Motor neuron (in vitro differentiated cells): Measurements from ENCODE around the gene LAMTOR1. TPM values are rescaled to one million over a fixed set of nuclear protein-coding genes. Genes with fewer than 3 reads are reported as not detected.
"Not testable (repeated sequence)": the region's sequence is repeated elsewhere in the genome, so short reads cannot be mapped to it uniquely, and the experiment has no call there.

Experiments
- ATAC-seq, 8 experiments: fragments of 200-7000 bp; cut with Tn5 transposase; replicated peaks in 6 of 8; 2 replicates each; pipeline ENCODE4 v1.8.0; 2021; ENCODE audit warnings: mild to moderate bottlenecking in 8 of 8, moderate library complexity in 8 of 8
- H3K27ac ChIP-seq, 2 donors: fragments of 250-450 bp; sonication (Bioruptor Pico); 2 replicates each; pipeline ENCODE4 v1.9.0; 2021; ENCODE audit warnings: antibody characterized with exemption in 2 of 2, mild to moderate bottlenecking in 2 of 2, moderate library complexity in 1 of 2
- H3K4me1 ChIP-seq, 2 donors: fragments of 250-450 bp; sonication (Bioruptor Pico); replicated peaks in 1 of 2; 2 replicates each; pipeline ENCODE4 v1.6.1; 2021; ENCODE audit warnings: antibody characterized with exemption in 2 of 2, mild to moderate bottlenecking in 2 of 2, moderate library complexity in 1 of 2
- H3K4me3 ChIP-seq, 5 donors: fragments of 250-450 bp; sonication (Bioruptor Pico); 2 replicates each; pipeline ENCODE4 v1.9.0; 2021; ENCODE audit warnings: antibody characterized with exemption in 5 of 5, mild to moderate bottlenecking in 5 of 5, moderate library complexity in 4 of 5
- WGBS, 10 experiments: fragments of 450-650 bp; shearing (Covaris generic); methylation state at CpG; one replicate each; pipeline ENCODE4 v1.0.0; 2022; 5-methylcytosine and 5-hydroxymethylcytosine counted together
- in situ Hi-C, 9 experiments: fragments of 400-800 bp; cut with MboI; loops; one replicate each; pipeline ENCODE4 v1.15.0; 2021; ENCODE audit warnings: low sequenced_read_pairs in 9 of 9, low pct_unique_long_range_greater_than_20kb in 2 of 9; ENCODE audit not compliant: unreplicated experiment in 9 of 9
- total RNA-seq, 8 experiments: library from RNA; unstranded; fragments of 300-600 nt; gene quantifications; 2 replicates each; pipeline versions ENCODE4 v1.2.3 to v1.2.4, GENCODE V29; 2022

Gene LAMTOR1
- total RNA-seq = 100 to 1,000 TPM in 1 of 8 experiments, 10 to 100 TPM in 7; 49.3 to 120 (median 67.8) TPM

DNA sequence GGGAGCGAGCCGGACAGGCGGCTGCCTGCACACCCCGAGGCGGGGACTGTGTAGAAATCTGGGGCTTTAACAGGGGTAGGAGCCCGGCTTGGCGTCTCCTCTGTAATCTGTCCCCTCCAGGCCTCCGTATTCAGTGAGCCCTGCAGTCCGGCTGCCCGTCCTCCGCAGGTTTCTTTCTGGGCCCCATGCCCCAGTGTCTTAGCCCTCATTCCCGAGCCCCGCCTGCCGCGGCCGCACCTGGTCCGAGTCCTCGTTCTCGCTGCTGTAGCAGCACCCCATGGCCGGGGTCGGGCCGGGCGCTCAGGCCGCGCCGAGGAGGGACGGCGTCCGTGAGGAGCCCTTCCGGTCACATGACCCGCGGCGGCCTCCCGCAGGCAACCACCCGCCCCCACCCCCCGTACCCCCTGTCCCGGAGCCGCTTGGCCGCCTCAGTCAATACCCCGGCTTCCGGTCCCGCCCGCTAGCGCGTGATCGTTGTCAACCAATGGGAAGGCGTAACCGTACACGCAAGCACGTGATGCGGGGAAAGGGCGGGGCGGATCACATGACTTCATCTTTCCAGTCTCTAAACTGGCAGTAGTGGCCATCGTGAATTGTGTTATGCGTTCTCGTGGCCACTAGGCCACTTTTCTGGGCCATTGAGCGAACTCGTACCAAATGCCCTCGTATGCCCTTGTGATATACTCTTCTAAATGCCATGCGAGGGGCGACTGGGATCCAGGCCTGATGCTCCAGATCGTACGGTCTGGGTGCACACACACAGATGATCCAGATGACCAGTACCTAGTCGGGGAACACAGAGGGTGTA lies at the start of gene LAMTOR1:
TSS of gene LAMTOR1 (minus strand) at position 352 of the 808 bp plus-strand sequence. CDS start at position 279, 73 bp downstream.
- H3K4me3 ChIP-seq = peak within 1 kb of the TSS; percentile 85 to 95 (median 91)
- in situ Hi-C loops = no loop called here
- 0 to 40% (median 16%) methylated on average over 3 to 18 of the region's 64 CpGs; no CpG with 5 or more reads in 4 of the 10 experiments for WGBS, 10 experiments
- H3K27ac ChIP-seq = peak within 1 kb of the TSS; percentile 95 to 96
- ATAC-seq = peak; percentile 86 to 98 (median 96)
- H3K4me1 ChIP-seq = peaks cover 11 to 17% of the 10 kb centered on the region in 2 donors

DNA sequence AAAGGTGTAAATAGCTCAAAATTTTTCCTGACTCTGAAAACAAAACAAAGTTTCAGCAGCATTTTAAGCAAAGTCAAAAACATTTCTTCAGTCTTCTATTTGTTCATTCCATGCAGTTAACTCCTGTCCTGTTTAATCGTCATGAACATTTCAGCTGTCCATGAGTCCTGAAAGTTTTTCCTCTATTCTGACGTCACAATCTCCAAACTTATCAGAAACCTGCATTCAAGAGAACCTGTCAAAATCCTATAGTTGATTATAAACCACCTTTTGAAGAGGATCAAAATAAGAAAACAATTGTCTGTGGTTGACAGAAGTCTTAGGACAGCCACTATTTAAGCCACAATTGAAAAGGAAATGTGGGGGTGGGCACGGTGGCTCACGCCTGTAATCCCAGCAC lies 47.8 kb upstream of the LAMTOR1 start:
- in situ Hi-C loops = no loop called here
- WGBS, 10 experiments = 0 to 92% (median 68%) methylated on average over 1 to 3 of the region's 4 CpGs; no CpG with 5 or more reads in 2 of the 10 experiments
- Histone ChIP-seq H3K4me3 (no peak overlapping the region), H3K27ac (no peak overlapping the region), H3K4me1 (no peaks in the 10 kb centered on the region)
- ATAC-seq = no peak

DNA sequence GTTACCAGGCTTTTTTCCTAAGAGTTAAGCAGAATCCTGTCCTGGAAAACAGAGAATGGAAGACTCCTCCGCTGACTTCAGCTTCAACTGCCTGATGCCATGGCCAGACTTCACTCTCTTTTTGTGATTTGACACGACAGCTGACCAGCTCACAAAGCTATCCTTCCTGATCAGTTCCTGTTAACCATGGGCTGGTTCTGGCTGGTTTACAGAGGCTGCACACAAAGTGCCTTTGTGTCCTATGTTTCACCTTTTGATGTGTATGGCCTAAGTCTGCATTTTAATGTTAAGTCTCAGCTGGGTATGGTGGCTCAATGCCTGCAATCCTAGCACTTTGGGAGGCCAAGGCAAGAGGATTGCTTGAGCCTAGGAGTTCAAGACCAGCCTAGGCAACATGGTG lies 43.5 kb upstream of the LAMTOR1 start:
- no peak for ATAC-seq
- Histone ChIP-seq H3K4me1 (no peaks in the 10 kb centered on the region), H3K4me3 (no peak overlapping the region), H3K27ac (no peak overlapping the region)
- in situ Hi-C loops = no loop called here
- 0 to 52% (median 33%) methylated on average over 1 to 2 of the region's 2 CpGs; no CpG with 5 or more reads in 3 of the 10 experiments for WGBS, 10 experiments

DNA sequence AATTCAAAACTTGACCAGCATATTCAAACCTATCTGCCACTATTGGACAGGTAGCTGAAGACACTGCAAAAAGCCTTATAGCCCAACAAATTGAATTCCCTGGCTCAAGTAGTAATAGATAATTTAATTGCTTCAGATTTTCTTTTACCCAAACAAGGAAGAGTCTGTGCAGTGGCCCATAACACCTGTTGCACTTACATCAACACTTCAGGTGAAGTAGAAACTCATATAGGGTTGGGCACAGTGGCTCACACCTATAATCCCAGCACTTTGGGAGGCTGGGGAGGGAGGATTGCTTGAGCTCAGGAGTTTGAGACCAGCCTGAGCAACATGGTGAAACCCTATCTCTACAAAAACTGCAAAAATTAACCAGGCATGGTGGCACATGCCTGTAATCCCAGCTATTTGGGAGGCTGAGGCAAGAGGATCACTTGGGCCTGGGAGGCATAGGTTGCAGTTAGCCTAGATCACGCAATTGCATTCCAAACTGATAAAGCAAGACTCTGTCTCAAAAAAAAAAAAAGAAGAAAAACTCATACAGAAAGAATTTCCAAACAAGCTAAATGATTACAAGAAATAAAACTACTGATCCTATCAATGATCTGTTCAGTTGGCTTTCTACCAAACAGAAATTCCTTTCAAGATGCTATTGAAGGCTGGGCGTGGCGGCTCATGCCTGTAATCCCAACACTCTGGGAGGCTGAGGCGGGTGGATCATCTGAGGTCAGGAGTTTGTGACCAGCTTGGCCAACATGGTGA lies 41.9 kb upstream of the LAMTOR1 start:
- no peaks in the 10 kb centered on the region for H3K4me1 ChIP-seq
- WGBS, 10 experiments = 10 to 100% (median 96%) methylated on average over 1 to 4 of the region's 4 CpGs; no CpG with 5 or more reads in 4 of the 10 experiments
- in situ Hi-C loops = no loop called here
- ATAC-seq = peak in 2 of 8 experiments; percentile 43 to 63
- no peak overlapping the region for H3K27ac ChIP-seq
- H3K4me3 ChIP-seq = no peak overlapping the region

DNA sequence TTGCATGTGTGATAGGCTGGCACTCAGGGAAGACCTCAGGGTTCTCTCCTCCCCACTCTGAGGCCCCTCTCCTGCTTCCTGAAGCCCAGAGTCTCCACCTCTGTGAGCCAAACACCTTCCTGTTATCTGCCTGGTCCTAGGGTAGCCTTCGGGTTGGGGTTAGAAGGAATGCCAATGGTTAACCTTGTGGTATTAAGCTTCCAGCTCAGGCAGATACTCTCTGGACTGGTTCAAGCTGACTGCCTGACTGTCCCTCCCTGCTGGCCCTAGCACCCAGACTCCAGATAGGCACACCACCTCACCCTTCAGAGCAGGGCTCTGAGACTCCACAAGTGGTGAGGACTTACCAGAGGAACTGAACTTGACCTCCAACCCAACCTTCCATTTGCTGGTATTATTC lies 39.4 kb upstream of the LAMTOR1 start:
- H3K27ac ChIP-seq, in situ Hi-C loops, ATAC-seq, H3K4me1 ChIP-seq, H3K4me3 ChIP-seq: not testable (repeated sequence)
- WGBS, 10 experiments = no CpG with 5 or more reads among the region's 1 CpG

DNA sequence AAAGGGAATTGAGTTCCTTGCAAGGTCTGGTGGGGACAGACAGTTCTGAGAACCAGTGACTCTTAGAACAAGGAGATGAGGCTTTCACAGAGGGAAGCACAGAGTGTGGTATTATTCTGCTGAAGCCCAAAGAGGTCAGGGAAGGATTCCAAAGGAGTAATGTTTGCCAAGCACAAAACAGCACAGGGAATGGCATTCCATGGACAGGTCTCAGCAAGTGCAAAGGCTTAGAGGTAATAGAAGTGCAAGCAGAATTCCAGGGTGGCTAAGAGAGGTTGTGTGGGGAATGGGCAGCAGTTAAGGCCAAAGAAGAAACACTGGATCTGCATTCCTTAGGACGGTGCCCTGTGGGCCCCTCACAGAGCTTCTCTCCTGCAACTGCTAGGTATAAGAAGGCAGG lies 39.0 kb upstream of the LAMTOR1 start:
- H3K4me1 ChIP-seq, ATAC-seq, H3K4me3 ChIP-seq, H3K27ac ChIP-seq, in situ Hi-C loops: not testable (repeated sequence)
- WGBS, 10 experiments = no CpG with 5 or more reads among the region's 1 CpG

DNA sequence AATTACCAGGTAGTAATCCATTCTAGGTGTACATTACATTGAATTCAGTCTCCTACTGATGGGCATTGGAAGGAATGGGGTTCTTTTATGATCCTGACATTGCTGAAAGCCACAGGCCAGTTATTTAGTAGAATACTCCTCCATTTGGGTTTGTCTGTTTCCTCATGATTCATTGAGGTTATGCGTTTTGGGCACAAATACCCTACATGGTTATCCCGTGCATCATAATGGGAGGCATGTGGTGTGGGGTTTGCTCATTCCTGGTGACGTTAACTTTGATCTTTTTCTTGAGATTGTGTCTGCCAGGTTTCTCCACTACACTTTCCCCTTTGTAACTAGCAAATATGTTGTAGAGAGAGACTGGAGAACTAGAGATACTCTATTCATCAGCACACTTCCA lies 38.0 kb upstream of the LAMTOR1 start:
- no peaks in the 10 kb centered on the region for H3K4me1 ChIP-seq
- no peak overlapping the region for H3K27ac ChIP-seq
- in situ Hi-C loops = no loop called here
- 0 to 71% (median 26%) methylated on average over 1 to 3 of the region's 3 CpGs; no CpG with 5 or more reads in 2 of the 10 experiments for WGBS, 10 experiments
- no peak overlapping the region for H3K4me3 ChIP-seq
- no peak for ATAC-seq

DNA sequence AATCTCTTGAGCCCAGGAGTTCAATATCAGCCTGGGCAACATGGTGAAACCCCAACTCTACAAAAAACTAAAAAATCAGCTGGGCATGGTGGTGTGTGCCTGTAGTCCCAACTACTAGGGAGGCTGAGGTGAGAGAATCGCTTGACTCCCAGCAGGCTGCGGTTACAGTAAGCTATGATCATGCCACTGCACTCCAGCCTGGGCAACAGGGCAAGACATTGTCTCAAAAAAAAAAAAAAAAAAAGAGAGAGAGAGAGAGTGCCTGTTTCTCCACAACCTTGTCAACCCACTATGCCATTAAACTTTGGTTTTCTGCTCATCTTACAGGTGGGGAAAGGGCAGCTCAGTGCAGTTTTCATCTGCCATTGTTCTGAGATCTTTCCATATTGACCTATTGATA lies 37.6 kb upstream of the LAMTOR1 start:
- no peak for ATAC-seq
- H3K27ac ChIP-seq = no peak overlapping the region
- H3K4me1 ChIP-seq = no peaks in the 10 kb centered on the region
- H3K4me3 ChIP-seq = no peak overlapping the region
- WGBS, 10 experiments = 76 to 100% (median 90%) methylated on average over 1 to 2 of the region's 2 CpGs; no CpG with 5 or more reads in 6 of the 10 experiments
- in situ Hi-C loops = no loop called here

DNA sequence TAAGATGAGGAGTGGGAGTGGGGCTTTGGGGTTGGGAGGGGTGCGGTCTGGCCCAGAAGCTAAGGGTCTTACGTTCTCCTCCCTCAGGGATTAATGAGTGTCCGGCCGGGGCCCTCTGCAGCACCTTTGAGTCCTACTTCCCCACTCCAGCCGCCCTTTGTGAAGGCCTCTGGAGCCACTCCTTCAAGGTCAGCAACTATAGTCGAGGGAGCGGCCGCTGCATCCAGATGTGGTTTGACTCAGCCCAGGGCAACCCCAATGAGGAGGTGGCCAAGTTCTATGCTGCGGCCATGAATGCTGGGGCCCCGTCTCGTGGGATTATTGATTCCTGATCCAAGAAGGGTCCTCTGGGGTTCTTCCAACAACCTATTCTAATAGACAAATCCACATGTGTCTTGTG lies 36.4 kb upstream of the LAMTOR1 start:
- in situ Hi-C loops = no loop called here
- no peak overlapping the region for H3K27ac ChIP-seq
- no peak for ATAC-seq
- no peak overlapping the region for H3K4me3 ChIP-seq
- H3K4me1 ChIP-seq = no peaks in the 10 kb centered on the region
- 90 to 100% methylated on average over 2 of the region's 11 CpGs; no CpG with 5 or more reads in 8 of the 10 experiments for WGBS, 10 experiments

DNA sequence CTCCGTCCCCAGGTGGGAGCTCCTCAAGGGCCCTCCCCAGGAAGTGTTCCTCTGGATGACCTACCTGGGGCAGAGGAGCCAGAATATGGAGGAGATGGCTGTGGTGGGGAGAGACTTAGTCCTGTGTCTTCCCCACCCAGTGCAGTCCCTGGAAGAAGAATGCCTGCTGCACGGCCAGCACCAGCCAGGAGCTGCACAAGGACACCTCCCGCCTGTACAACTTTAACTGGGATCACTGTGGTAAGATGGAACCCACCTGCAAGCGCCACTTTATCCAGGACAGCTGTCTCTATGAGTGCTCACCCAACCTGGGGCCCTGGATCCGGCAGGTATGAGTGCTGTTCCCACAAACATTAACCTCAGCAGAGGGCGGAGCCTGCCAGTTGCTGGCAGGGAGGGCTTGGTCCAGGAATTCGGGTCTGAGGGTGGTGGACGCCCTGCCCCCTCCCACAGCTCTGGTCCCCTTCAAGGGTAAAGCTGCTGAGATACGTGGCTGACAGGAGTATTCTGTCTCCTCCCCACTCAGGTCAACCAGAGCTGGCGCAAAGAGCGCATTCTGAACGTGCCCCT lies 35.8 kb upstream of the LAMTOR1 start:
- 80 to 100% (median 100%) methylated on average over 1 to 2 of the region's 12 CpGs; no CpG with 5 or more reads in 5 of the 10 experiments for WGBS, 10 experiments
- Histone ChIP-seq H3K4me3 (no peak overlapping the region), H3K4me1 (no peaks in the 10 kb centered on the region), H3K27ac (no peak overlapping the region)
- ATAC-seq = no peak
- in situ Hi-C loops = no loop called here

DNA sequence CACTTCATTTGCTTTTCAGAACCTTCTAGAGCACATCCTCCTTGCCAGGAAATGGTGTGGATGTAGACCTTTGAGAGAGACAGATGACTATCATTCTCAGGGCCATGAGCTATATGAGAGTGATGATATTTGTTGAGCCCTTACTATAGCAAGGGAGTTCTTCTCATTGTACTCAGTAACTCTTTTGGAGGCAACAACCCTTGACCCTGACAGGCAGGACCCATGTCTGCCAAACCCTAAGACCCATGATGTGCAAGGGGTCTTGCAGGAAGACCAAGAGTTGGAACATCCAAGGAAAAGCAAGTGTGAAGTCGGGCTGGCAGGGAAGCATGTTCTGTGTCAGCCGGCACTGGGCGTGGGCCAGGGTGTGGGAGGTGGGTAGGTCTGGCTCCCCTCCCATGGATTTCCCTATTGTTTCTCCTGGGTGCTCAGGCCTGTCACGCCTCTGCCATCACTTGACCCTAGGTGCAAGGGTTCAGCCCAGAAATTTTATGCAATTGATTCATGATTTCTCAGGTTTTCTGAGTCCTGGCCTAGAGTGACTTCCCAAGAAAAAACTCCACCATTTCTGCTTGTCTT lies 33.7 kb upstream of the LAMTOR1 start:
- Histone ChIP-seq H3K4me1 (no peaks in the 10 kb centered on the region), H3K27ac (no peak overlapping the region), H3K4me3 (no peak overlapping the region)
- in situ Hi-C loops = no loop called here
- peak in 1 of 8 experiments; percentile 13 for ATAC-seq
- WGBS, 10 experiments = 45 to 81% (median 80%) methylated on average over 1 to 4 of the region's 4 CpGs; no CpG with 5 or more reads in 5 of the 10 experiments

DNA sequence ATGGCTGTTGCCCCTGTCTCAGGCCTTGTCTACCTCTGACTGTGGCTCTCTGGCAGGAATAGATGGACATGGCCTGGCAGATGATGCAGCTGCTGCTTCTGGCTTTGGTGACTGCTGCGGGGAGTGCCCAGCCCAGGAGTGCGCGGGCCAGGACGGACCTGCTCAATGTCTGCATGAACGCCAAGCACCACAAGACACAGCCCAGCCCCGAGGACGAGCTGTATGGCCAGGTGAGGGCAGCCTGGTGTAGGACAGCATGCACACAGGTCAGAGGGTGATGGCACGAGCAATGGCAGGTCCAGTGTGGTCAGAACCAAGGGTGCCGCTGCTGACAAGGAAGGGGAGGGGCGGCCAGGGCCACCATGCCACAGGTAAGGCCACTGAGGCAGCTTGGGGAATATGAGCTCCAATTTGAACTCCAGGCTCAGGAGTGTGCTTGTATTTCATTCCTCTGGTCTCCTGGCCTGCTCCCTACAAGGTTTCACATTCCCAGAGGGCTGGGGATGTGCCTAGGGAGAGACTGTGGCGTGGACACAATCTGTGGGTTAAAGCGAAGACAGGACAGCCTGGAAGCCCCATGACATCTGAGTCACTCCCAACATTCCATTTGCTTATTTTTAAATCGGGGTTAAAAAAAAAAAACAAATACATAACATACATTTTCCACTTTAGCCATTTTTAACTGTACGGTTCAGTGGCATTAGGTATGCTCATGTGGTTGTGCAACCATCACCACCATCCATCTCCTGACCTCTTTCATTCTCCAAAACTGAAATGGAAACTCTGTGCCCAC lies 33.0 kb upstream of the LAMTOR1 start:
- WGBS, 10 experiments = 60 to 96% (median 75%) methylated on average over 1 to 5 of the region's 14 CpGs; no CpG with 5 or more reads in 2 of the 10 experiments
- H3K4me3 ChIP-seq = no peak overlapping the region
- no peaks in the 10 kb centered on the region for H3K4me1 ChIP-seq
- H3K27ac ChIP-seq = no peak overlapping the region
- ATAC-seq = no peak
- in situ Hi-C loops = no loop called here
